Measurements from ENCODE around the gene UBE2E2.
A peak's percentile ranks its signal among the peaks of the same experiment; 100 is the strongest.
"Not testable (repeated sequence)": the region's sequence is repeated elsewhere in the genome, so short reads cannot be mapped to it uniquely, and the experiment has no call there.

The UBE2E2 gene

DNA sequence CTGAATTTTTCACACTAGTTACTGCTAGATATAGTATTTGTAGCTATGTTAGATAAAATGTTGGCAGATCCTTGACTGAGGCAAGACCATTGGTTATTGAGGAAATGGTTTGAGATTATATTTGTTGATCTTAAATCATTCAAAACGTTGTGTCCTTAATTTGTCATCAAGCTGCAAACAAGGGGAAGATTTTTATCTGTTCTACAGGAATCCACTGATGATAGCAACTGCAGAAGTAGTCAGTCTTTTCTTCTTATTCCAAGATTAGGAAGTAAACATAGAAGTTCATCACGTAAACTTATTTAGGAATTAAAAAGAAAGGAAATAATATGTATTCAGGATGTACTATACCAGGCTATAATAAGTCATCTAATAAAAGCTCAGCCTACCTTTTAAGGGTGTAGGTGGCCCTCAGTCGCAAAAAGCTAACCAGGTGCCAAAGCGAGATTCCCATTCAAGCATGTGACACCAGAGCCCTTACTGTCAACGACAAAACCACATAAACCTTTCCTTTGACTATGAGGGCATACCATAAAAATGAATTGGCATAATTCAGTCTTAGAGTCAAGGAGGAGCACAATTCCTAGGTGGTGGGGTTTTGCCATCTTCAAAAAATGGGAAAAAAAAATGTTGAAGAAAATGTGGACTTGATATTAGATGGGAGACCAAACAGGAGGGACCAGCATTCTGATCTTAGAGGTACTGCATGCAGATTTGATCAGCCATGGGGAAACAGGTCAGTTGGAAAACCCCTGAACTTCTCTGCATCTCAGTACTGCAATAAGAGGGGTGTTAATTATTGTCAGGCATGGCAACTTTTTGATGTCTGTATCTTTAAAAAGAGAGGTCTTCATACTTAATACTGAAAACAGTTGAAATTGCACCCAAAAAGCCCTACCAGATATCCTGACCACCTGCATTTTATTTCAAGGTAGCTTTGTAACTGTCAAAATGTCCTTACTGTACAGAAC is 390.1 kb downstream of the UBE2E2 start:
- DNase-seq = no peak

DNA sequence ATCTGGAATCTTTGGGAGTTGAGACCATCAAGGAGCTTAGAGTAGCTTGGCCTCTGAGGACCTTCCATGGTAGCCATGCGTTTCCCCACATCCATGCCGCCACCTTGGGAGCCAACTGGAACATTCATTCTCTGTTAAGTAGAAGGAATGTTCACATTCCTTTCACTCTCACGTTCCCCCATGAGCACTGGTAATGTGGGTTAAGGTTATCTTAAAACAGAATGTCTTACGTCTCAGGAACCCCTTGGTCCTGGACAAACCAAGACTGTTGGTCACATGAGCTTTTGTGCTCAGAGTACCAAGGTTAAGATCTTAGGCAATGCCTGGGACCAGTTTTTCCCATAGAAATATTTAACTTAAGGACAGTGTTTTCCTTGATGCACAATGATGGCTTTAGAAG is 390.9 kb downstream of the UBE2E2 start:
- DNase-seq = no peak

DNA sequence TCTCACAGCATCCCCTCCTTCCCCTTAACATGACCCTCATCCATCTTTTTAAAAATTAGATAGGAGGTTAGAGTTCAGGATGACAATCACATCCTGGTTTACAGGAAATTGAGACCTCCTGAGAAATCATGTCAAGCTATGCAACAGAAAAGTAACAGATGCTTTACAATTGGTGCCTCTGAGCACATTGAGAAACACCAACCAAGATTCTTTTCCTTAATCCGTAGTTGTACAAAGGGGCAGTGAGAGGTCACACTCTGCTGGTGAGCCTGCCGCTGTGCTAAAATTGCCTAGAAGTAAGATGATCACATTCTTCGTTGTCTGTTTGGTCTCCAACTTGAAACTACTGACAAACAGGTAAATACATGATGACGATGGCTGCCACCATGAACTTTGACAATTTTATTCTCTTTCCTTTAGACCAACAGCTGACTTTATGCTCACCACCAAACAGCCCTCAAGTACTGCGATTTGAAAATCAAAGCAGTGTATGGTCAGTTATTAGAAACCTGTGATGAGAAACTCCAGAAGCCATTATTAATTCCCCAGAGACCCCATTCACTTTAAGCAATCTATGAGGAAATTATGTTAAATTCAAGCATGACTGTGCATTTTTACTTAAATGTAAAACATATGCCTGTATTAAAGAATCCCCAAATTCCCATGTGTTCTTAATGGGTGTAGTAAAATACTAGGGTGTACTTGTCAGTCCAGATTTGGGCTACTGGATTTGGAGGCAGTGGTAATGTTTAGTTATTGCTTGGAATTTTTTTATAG is 392.0 kb downstream of the UBE2E2 start:
- DNase-seq = no peak

DNA sequence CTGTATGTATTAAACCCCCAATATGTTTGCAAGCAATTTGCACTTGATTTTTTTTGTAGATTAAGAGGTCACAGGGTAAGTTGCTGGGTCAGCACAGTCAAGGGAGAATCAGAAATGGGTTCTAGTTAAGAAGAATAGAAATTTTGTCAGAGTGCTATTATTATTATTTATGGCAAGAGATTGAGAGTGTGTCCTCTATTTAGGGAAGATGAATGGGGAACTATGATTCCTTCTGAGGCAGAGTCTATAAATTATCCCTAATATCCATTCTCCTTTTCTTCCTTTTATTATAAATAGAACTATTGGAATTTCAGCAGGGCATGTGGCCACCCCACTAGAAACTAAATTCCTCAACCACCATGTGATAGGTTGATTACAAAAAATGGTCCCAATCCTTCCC is 392.7 kb downstream of the UBE2E2 start:
- DNase-seq = no peak

DNA sequence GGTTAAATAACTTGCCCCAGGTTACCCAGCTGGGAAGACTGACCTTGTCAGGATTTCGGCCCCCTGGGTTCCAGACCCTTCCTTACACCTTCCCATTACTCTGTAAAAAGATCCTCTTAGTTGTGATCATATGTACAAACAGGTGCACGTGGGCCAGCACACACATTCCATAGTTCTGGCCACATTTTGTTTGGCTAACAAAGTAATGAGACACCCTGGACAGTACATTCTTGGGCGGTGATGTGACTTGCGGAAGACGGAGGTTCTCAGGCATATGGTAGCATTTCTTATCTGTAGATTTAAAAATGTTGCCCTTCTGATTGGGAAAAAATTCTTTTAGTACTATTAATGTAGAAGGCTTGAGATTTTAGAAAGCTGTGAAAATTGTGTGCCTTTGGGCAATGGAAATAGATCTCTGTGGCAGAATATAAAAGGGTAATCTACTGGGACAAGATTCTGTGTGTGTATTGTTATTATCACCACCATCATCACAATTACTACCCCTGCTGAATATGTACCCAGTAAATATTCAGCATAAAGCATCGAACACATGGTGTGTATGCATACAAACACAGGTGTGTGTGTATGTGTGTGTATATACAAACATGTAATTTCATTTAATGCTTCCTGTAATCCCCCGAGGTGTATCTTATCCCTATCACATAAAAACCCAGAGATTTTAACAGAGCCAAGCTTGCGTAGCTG is 397.2 kb downstream of the UBE2E2 start:
- DNase-seq = peak; percentile 90

DNA sequence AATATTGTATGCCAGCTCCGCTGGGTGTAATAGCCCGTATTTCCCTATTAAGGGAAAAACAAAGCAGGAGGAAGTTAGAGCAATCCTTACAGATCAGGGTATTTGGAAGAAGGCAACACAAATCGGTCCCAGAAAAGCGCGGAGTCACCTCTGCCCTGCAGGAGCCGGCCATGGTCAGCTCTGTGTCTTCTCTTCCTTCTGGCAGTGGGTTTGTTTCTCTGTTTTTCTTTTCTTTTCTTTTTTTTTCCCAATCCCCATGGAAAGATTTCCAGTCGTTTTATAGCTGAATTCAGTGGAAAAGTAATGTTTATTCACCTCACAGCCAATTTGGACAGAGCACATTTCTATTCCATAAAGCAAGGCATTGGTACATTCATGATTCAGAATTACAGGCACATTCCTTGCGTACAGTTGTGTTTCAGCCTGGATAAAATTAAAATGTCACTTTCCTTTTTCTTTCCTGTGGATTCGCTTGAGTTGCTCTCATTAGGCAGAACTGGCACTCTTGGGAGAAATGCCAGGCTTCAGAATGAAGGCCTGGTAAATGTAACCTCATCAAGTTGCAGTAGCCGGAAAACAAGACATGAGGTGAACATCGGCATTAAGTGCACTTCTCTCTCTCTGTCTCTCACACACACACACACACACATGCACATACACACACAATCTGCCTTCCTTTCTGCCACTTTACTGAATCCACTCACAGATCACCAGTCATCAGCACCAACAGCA is 398.1 kb downstream of the UBE2E2 start:
- DNase-seq = peak; percentile 60

DNA sequence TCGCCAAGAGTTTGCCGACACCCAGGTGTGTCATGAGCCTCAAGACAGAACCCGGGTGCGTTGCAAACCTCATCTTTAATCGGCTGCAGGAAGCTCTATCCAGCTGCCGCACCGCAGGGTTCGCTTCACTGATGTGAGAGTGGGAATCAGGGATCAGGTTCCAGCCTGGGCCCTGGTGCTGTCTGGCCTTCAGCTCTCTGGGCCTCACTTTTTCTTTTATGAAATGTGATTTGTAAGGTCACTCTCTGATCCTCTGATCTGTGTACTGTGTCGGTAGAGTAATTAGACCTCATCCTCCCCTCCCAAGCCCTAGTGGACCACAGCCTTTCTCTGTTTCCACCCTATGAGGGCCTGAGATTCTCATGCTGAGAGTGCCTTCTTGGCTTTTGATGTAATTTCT is 399.8 kb downstream of the UBE2E2 start:
- DNase-seq = no peak

DNA sequence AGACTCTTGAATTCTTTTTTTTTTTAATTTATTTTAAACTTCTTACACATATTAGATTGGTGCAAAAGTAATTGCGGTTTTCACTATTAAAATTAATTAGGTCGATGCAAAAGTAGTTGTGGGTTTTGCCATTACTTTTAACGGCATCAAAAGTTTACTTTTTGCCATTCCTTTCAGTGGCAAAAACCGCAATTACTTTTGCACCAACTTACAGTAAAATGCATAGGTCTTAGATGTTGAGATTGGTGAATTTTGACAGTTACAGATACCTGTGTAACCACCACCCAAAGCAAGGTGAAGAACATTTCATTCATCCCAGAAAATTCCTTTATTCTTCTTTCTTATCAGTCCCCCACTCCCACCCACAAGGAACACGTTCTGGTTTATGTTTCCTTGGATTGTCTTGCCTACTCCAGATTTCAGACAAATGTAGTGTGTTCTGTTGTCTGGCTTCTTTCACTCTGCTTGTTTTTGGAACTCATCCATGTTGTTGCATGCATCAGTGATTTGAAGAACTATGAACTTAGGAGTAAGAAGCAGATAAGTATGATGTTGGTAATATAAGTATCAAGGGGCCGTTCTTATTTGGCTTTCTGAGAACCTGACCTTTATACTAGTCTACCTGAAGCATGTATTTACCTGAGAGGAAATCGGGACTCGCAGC is 404.2 kb downstream of the UBE2E2 start:
- no peak for DNase-seq

DNA sequence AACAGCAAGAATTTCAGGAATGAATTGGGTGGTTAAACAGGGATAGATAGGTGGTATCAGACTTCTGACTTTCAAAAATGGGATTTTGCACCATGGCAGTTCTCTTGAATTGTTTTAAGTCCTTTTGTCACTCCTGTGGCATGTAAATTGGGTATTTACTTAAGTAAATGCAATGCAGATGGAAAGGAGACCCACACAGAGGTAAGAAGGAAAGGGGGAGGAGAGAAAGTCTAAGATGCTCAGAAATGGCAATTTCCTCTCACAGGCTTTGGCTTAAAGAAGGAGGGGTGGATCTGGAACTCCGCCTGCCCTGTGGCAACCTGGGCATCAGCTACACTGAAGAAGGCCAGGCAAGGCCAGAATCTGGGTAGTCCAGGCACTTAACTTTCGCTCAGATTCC is 405.5 kb downstream of the UBE2E2 start:
- DNase-seq = no peak

DNA sequence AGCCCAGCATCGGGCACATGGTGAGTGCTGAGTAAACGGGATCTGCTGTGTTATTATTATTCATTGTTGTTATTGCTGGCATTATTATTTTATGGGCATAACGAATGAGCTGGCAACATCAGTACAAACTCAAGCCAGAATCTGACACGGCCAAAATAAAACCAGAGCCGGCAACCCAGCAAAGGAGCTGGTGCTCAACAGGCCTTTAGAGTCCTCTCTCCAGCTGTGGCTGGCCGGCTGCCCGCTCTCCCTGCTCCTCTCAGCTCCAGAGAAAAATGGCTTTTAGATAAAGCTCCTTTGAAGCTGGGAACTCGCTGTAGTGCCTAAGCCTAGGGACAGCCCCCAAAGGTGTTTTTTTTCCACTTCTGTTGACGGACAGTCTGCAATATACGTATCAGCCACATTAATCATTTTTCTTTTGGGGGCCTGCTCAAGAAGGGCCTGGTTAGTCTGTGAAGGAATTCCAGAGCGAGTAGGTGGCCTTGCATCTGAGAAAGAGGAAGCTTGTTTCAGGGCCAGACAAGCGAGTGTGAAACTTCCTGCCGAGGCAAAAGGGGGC is 408.7 kb downstream of the UBE2E2 start:
- DNase-seq = peak; percentile 67

DNA sequence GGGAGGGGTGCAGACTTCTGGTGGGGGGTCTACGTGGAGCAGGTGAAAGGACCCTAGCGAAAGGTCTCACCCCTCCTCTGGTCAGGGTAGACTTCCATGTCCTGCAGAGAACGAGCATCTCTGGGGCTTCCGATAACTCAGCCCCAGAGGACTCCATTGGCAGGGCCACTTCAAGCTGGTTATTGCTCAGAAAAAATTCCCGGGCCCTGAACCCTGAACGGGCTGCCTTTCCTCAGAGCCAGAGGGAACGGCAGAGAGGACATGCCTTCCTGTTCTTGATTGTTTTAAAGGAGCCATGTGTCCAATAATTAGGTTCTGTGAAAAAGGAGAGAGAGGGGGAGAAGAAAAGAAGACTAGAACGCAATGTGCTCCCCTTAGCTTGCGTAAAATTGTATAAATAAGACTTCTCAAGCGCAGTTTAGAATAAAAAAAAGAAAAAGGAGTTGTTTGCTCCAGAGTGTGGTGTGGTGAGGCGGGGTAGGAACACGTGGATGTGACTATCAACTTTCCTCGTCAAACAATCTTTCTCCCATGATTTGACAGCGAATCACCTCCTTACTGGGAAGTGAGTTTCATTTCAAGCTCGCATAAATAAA is 409.3 kb downstream of the UBE2E2 start:
- DNase-seq = peak; percentile 74

DNA sequence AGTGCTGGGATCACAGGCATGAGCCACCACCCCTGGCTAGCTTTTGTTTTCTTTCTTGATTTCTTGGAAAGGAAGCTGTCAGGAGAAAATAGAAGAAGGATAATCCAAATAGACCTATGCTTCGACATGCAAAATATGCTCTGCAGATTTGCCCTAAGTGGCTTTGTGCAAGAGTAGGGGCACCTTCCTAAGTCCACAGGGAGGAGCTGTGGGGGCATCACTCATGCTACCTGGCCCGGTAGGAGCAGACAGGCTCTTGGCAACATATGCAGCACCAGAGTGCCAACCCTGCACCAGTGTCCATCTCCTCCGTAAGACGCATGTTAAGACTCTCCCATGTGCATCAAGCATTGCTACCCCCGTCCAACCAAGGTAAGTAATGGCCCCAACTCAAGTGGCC is 411.9 kb downstream of the UBE2E2 start:
- no peak for DNase-seq

DNA sequence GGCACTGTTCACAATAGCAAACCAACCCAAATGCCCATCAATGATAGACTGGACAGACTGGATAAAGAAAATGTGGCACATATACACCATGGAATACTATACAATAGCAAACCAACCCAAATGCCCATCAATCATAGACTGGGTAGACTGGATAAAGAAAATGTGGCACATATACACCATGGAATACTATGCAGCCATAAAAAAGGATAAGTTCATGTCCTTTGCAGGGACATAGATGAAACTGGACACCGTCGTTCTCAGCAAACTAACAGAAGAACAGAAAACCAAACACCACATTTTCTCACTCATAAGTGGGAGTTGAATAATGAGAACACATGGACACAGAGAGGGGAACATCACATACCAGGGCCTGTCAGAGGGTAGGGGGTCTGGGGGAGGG is 415.3 kb downstream of the UBE2E2 start:
- DNase-seq = not testable (repeated sequence)

DNA sequence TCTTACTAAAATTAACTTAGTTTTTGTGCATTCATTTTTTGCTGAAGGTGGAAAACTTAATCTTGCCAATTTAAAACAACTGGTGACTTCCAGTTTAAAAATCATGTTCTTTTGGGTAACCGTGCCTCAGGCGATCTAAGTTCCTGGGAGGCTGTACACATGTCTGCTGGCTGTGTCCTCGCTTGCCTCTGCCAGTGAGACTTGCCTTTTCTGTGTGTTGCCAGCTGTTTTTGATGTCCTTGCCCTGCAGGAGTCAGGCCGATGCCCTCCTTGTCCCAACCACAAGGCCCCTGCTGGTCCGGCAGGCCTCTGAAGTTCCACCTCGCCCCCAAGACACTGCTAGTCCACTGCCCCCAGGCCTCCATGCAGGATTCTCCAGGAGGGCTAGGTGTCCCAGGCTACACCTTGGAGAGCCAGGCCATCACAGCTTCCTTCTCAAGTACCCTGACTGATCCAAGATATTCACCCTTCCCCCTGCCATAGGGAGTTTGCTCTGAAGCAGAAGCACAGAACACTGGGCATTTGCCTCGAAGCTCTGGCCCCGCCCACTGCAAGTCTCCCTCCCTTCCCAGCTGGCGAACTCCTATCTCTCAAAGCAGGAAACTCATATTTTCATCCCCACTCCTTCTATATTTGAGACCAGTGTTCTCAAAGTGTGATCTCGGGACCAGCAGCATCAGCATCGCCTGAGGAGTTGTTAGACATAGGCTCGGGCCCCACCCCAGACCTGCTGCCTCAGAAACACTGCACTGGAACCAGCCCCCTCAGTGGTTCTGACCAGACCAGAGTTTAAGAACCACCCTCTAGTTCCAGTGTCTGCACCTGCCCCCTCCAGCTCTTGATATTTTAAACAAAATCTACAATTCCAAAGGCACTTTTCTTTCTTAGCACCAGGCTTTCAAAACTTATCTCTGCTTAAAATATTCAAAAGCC is 416.8 kb downstream of the UBE2E2 start:
- DNase-seq = no peak

DNA sequence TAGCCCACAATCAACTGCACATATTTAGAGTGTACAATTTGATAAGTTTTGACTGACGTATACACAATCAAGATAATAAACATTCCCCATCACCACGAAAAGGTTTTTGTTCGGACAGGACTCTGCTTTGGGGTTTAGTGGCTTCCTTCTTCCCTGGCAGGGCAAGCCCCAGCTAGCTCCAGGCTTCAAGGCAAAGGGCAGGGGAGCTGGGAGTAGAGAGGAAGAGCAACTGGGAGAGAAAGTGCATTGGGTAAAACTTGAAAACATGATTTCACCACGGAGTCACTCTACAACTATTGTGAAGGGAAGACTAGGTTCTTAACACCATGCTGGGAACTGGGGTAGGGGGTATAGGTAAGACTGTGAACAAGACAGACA is 417.5 kb downstream of the UBE2E2 start:
- no peak for DNase-seq

DNA sequence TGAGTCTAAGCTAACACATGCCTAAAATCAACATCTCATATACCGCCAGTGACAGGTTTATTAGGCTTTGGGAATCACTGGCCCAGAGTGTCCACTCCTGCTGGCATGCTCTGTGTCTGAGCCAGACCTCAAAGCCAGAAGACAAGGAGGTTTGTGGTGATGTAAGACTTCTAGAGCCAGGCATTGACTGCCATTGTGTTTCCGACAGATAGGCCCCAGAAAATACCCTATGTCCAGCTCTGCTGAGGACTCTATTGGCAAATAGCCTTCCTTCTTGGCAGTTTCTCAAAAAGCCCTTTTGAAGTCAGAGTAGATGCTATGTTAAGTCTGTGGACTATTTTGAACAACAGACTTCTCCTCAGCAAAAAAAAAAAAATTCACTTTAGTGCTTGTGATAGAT is 420.7 kb downstream of the UBE2E2 start:
- no peak for DNase-seq

DNA sequence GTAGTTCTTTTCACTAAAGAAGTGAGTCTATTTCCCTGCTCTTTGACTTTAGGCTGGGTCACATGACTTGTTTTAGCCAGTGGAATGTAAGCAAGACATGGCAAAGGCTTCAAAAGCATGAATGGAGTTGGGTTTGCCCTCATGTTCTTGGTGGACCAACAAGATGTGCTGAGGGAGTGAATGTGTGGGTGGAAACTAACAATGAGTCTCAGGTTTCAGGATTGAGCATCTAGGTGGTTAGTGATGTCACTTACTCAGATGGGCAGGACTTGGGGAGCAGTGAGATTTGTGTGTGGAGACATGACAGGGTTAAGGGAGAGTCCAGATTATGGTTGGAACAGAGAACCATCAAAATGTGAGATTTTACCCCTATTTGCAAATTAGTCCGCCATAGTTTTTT is 421.2 kb downstream of the UBE2E2 start:
- no peak for DNase-seq

DNA sequence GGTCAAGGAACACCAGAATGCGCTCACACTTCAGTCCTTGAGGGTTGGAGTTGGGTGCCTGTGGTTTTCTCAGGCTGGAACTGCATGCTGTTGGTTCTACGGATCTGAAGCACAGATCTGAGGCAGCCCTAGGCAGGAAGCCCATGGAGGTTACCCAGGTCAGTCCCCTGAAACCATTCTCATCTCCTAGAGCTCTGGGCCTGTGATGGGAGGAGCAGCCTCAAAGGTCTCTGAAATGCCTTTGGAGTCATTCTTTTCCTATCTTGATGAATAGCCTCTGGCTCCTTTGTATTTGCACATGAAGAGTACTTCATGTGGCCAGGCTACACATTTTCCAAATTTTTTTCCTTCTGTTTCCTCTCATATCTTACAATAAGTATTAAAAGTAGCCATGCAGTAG is 423.3 kb downstream of the UBE2E2 start:
- no peak for DNase-seq

DNA sequence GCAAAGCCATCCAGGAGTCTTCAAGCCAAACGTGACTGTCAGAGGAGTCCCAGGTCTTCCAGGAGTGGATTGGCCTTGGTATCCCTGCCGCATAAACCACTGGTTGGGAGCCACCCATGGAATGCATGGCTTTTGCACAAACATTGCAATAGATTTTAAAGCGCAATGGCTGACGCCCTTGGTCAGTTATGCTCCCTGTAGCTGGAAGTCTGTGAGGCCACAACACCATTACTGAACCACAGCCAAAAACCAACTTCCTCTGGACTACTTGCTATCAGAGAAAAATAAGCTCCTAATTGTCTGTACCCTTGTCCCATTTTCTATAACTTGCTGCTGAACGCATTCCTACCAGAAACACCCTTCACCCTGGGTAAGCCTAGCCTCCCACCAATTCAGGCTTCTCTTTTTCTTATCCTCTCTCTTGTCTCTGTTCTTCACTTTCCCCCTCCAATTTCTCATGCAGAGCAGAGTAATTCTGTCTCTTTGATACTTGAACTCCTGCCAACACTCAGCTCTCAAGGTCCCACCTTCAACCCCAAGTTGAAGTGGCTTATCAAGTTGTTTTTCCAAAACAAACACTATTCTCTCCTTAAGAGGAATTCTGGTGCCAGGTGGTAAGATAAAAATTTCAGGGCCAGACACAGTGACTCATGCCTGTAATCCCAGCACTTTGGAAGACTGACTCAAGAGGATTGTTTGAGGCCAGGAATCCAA is 426.2 kb downstream of the UBE2E2 start:
- peak; percentile 38 for DNase-seq
